ENCODE data around the gene TUSC2.

Gene TUSC2

GRCh38 chr3:50345586-50346234 is 17.7 kb upstream of the TUSC2 start, which contains the start of gene ZMYND10:
Gene ZMYND10, minus strand, starts transcription at chr3:50345732. Its CDS starts 153 bp downstream, at chr3:50345579.
- Histone ChIP-seq H3F3A (ENCODE audit: insufficient read depth, low read length) (0 out of 2 replicates have a peak, but pooled peaks cover 2% of the 10 kb centered on the region), H3K36me3 (replicated peaks; ENCODE audit: insufficient read depth, low read length) (no peaks in the 10 kb centered on the region), H3K4me3 (ENCODE audit: low read length) (peak within 1 kb of the TSS; percentile 61), H3K27ac (ENCODE audit: low read length) (no peak within 1 kb of the TSS), H2AFZ (ENCODE audit: low read length) (peak within 1 kb of the TSS; percentile 73), H3K4me1 (ENCODE audit: low read length) (peaks cover 16% of the 10 kb centered on the region; the same call in 1 of the 2 replicates), H3K27me3 (replicated peaks; ENCODE audit: insufficient read depth, low read length) (0 out of 2 replicates have a peak, but pooled peaks cover under 1% of the 10 kb centered on the region), H3K9me3 (replicated peaks; ENCODE audit: insufficient read depth, low read length) (no peaks in the 10 kb centered on the region), H3K79me2 (ENCODE audit: low read length) (peaks cover 19% of the 10 kb centered on the region), H3K4me2 (ENCODE audit: low read depth, low read length) (peak within 1 kb of the TSS; percentile 85), H4K20me1 (ENCODE audit: insufficient read depth, low read length) (no peaks in the 10 kb centered on the region), H3K9ac (ENCODE audit: low read length) (peak within 1 kb of the TSS; percentile 36), H3K9me2 (replicated peaks; ENCODE audit: insufficient read depth, low read length) (no peaks in the 10 kb centered on the region)
- DNase-seq = peak; percentile 66
- TF ChIP-seq CTCF (IDR thresholded peaks at IDR 0.05; ENCODE audit: low read length) = no peak
- TF ChIP-seq EZH2phosphoT487 (IDR thresholded peaks at IDR 0.05; ENCODE audit: low read length) = no peak
- TF ChIP-seq EZH2 (optimal IDR thresholded peaks at IDR 0.05; ENCODE audit: low read depth, low read length) = no peak

GRCh38 chr3:50345008-50345407 is 17.0 kb upstream of the TUSC2 start:
- H3K27ac ChIP-seq (ENCODE audit: low read length) = no peak overlapping the region
- H3F3A ChIP-seq (ENCODE audit: insufficient read depth, low read length) = 0 out of 2 replicates have a peak, but pooled peaks cover 2% of the 10 kb centered on the region
- H3K4me2 ChIP-seq (ENCODE audit: low read depth, low read length) = peak overlapping the region; percentile 85
- H2AFZ ChIP-seq (ENCODE audit: low read length) = peak overlapping the region; percentile 73
- peaks cover 16% of the 10 kb centered on the region; the same call in 1 of the 2 replicates for H3K4me1 ChIP-seq (ENCODE audit: low read length)
- H3K9me2 ChIP-seq (replicated peaks; ENCODE audit: insufficient read depth, low read length) = no peaks in the 10 kb centered on the region
- H3K9ac ChIP-seq (ENCODE audit: low read length) = peak overlapping the region; percentile 36; the same call in 1 of the 2 replicates
- TF ChIP-seq EZH2phosphoT487 (IDR thresholded peaks at IDR 0.05; ENCODE audit: low read length) = no peak
- no peak for TF ChIP-seq CTCF (IDR thresholded peaks at IDR 0.05; ENCODE audit: low read length)
- TF ChIP-seq EZH2 (optimal IDR thresholded peaks at IDR 0.05; ENCODE audit: low read depth, low read length) = no peak
- H3K27me3 ChIP-seq (replicated peaks; ENCODE audit: insufficient read depth, low read length) = peaks cover 7% of the 10 kb centered on the region; the same call in 1 of the 2 replicates
- peaks cover 14% of the 10 kb centered on the region for H3K79me2 ChIP-seq (ENCODE audit: low read length)
- H3K36me3 ChIP-seq (replicated peaks; ENCODE audit: insufficient read depth, low read length) = no peaks in the 10 kb centered on the region
- H4K20me1 ChIP-seq (ENCODE audit: insufficient read depth, low read length) = no peaks in the 10 kb centered on the region
- no peak for DNase-seq
- H3K9me3 ChIP-seq (replicated peaks; ENCODE audit: insufficient read depth, low read length) = no peaks in the 10 kb centered on the region
- H3K4me3 ChIP-seq (ENCODE audit: low read length) = peak overlapping the region; percentile 61

GRCh38 chr3:50342813-50343633 is 15.0 kb upstream of the TUSC2 start:
- no peak overlapping the region for H3K27ac ChIP-seq (ENCODE audit: low read length)
- 0 out of 2 replicates have a peak, but pooled peaks cover 5% of the 10 kb centered on the region for H3K79me2 ChIP-seq (ENCODE audit: low read length)
- H3F3A ChIP-seq (ENCODE audit: insufficient read depth, low read length) = peaks cover 3% of the 10 kb centered on the region; the same call in 1 of the 2 replicates
- no peak overlapping the region for H3K4me2 ChIP-seq (ENCODE audit: low read depth, low read length)
- H3K4me1 ChIP-seq (ENCODE audit: low read length) = peaks cover 10% of the 10 kb centered on the region
- H4K20me1 ChIP-seq (ENCODE audit: insufficient read depth, low read length) = no peaks in the 10 kb centered on the region
- no peak overlapping the region for H3K4me3 ChIP-seq (ENCODE audit: low read length)
- peaks cover 10% of the 10 kb centered on the region; the same call in 1 of the 2 replicates for H3K27me3 ChIP-seq (replicated peaks; ENCODE audit: insufficient read depth, low read length)
- no peak overlapping the region for H3K9ac ChIP-seq (ENCODE audit: low read length)
- no peak overlapping the region for H2AFZ ChIP-seq (ENCODE audit: low read length)
- H3K9me2 ChIP-seq (replicated peaks; ENCODE audit: insufficient read depth, low read length) = no peaks in the 10 kb centered on the region
- DNase-seq = no peak
- TF ChIP-seq EZH2phosphoT487 (IDR thresholded peaks at IDR 0.05; ENCODE audit: low read length) (no peak), EZH2 (optimal IDR thresholded peaks at IDR 0.05; ENCODE audit: low read depth, low read length) (no peak), CTCF (IDR thresholded peaks at IDR 0.05; ENCODE audit: low read length) (no peak)
- H3K9me3 ChIP-seq (replicated peaks; ENCODE audit: insufficient read depth, low read length) = no peaks in the 10 kb centered on the region
- H3K36me3 ChIP-seq (replicated peaks; ENCODE audit: insufficient read depth, low read length) = no peaks in the 10 kb centered on the region

Data from MM.1S (cell line).